K562 (cell line): ENCODE data around the gene TBC1D9. TPM values are rescaled to one million over a fixed set of nuclear protein-coding genes. Genes with fewer than 3 reads are reported as not detected.

ENCODE experiments used
- ATAC-seq: fragments of 200-7000 bp; cut with Tn5 transposase; 3 replicates; pipeline ENCODE4 v1.9.1; 2020; ENCODE audit warnings: moderate library complexity
- BruUV-seq: library from RNA; stranded (reverse); fragments of 400-500 nt; replicated peaks from 2 replicates; lab custom pipeline; 2021; lab: Mats Ljungman, UMichigan
- CTCF ChIA-PET: fragments of 300-600 bp; formaldehyde crosslinking; extraction: SDS; loops from one replicate; lab custom pipeline; 2021; ENCODE audit warnings: low intra/inter-chr PET ratio; lab: Yijun Ruan, JAX
- POLR2A ChIA-PET: fragments of 300-600, 350-650 bp; sonication (Branson Sonifier 250); formaldehyde crosslinking; extraction: SDS; loops from one replicate; lab custom pipeline; 2021; ENCODE audit warnings: antibody characterized with exemption, inconsistent platforms; lab: Yijun Ruan, JAX
- DNase-seq, 4 experiments: peaks; one replicate each; pipeline versions ENCODE4 v3.0.0 to v3.0.0-alpha.2; 2011 to 2018; ENCODE audit warnings: low spot score in 3 of 4, mixed read lengths in 3 of 4; ENCODE audit errors: extremely low read depth in 1 of 4
- FAIRE-seq: peaks from 2 replicates; lab custom pipeline; 2011; peaks lifted over from hg19 to GRCh38; lab: Jason Lieb, UNC
- H2AFZ ChIP-seq: 2 replicates; pipeline ENCODE4 v1.6.0; 2011; ENCODE audit warnings: low read depth, low read length, control low read depth, inconsistent platforms
- H3K27ac ChIP-seq: fragments of 200-600 bp; 3 replicates; pipeline ENCODE4 v1.8.0; 2011; ENCODE audit warnings: low read depth, mild to moderate bottlenecking, control low read depth, inconsistent platforms, low read length, moderate library complexity, mixed read lengths; ENCODE audit errors: extremely low read depth
- H3K27me3 ChIP-seq, 2 experiments: fragments of 300-600 bp in 1 of 2; 2 replicates in 1 of 2; 3 replicates in 1 of 2; pipeline versions ENCODE4 v1.6.0 to v1.8.0; 2011; ENCODE audit warnings: inconsistent platforms in 2 of 2, low read length in 2 of 2, mild to moderate bottlenecking in 1 of 2, mixed read lengths in 1 of 2, moderate library complexity in 1 of 2; ENCODE audit not compliant: control insufficient read depth in 2 of 2, insufficient read depth in 2 of 2
- H3K36me3 ChIP-seq: fragments of 300-600 bp; 3 replicates; pipeline ENCODE4 v1.8.0; 2011; ENCODE audit warnings: mild to moderate bottlenecking, low read length, inconsistent platforms; ENCODE audit not compliant: control insufficient read depth, insufficient read depth
- H3K4me1 ChIP-seq, 2 experiments: fragments of 200-600 bp in 1 of 2; replicated peaks in 1 of 2; 2 replicates in 1 of 2; 3 replicates in 1 of 2; pipeline versions ENCODE4 v1.5.1 to v1.8.0; 2011; ENCODE audit warnings: inconsistent platforms in 2 of 2, low read length in 2 of 2, mild to moderate bottlenecking in 1 of 2, mixed read lengths in 1 of 2, moderate library complexity in 1 of 2; ENCODE audit not compliant: control insufficient read depth in 2 of 2, insufficient read depth in 2 of 2
- H3K4me2 ChIP-seq: 2 replicates; pipeline ENCODE4 v1.6.1; 2011; ENCODE audit warnings: low read length, control low read depth, inconsistent platforms, mixed read lengths; ENCODE audit not compliant: insufficient read depth
- H3K4me3 ChIP-seq: fragments of 200-600 bp; sonication (generic), shearing (Covaris generic); 2 replicates; pipeline ENCODE4 v1.5.1; 2016; ENCODE audit warnings: control low read depth, inconsistent platforms
- H3K79me2 ChIP-seq: fragments of 200-600 bp; 3 replicates; pipeline ENCODE4 v1.8.0; 2011; ENCODE audit warnings: low read length, inconsistent platforms; ENCODE audit not compliant: control insufficient read depth, insufficient read depth
- H3K9ac ChIP-seq, 2 experiments: 2 replicates each; pipeline versions ENCODE4 v1.6.0 to v1.6.1; 2011; ENCODE audit warnings: low read depth in 2 of 2, low read length in 2 of 2, control low read depth in 1 of 2, inconsistent platforms in 1 of 2, mild to moderate bottlenecking in 1 of 2, mixed read lengths in 1 of 2; ENCODE audit not compliant: insufficient read depth in 1 of 2
- H3K9me1 ChIP-seq: one replicate; pipeline ENCODE4 v1.6.0; 2011; ENCODE audit warnings: inconsistent platforms, mild to moderate bottlenecking, low read length, moderate library complexity; ENCODE audit not compliant: control insufficient read depth, insufficient read depth
- H3K9me3 ChIP-seq: replicated peaks from 2 replicates; pipeline ENCODE4 v1.5.1; 2011; ENCODE audit warnings: low read depth, low read length, inconsistent platforms; ENCODE audit not compliant: control insufficient read depth, insufficient read depth
- H4K20me1 ChIP-seq: replicated peaks from 2 replicates; pipeline ENCODE4 v1.6.1; 2011; ENCODE audit warnings: low read length, inconsistent platforms, mixed read lengths; ENCODE audit not compliant: control insufficient read depth, insufficient read depth
- BRF1 ChIP-seq: IDR thresholded peaks from 3 replicates; pipeline ENCODE4 v1.6.1; 2011; ENCODE audit warnings: borderline replicate concordance, mild to moderate bottlenecking; ENCODE audit not compliant: insufficient read length; ENCODE audit errors: extremely low read depth
- DNMT1 ChIP-seq: fragments of 450-650 bp; IDR thresholded peaks from 2 replicates; pipeline ENCODE4 v1.6.1; 2016; ENCODE audit warnings: antibody characterized with exemption, mild to moderate bottlenecking
- ELF4 ChIP-seq: fragments of 450-650 bp; formaldehyde crosslinking; IDR thresholded peaks from 2 replicates; pipeline ENCODE4 v1.4.0; 2022; ENCODE audit warnings: missing genetic modification characterization
- GATAD2A ChIP-seq: fragments of 450-650 bp; IDR thresholded peaks from 2 replicates; pipeline ENCODE4 v1.6.1; 2017
- HDAC6 ChIP-seq: IDR thresholded peaks from 2 replicates; pipeline ENCODE4 v1.6.1; 2012; ENCODE audit warnings: low read depth, mild to moderate bottlenecking, control low read depth, inconsistent platforms, low read length, moderate library complexity
- HMGXB4 ChIP-seq: sonication (generic); formaldehyde crosslinking; IDR thresholded peaks from 2 replicates; pipeline ENCODE4 v1.8.1; 2023; ENCODE audit warnings: mild to moderate bottlenecking, missing genetic modification reagents
- MAZ ChIP-seq, 2 experiments: fragments of 450-650 bp in 1 of 2; sonication (generic) in 1 of 2; formaldehyde crosslinking; IDR thresholded peaks in 1 of 2; conservative IDR thresholded peaks in 1 of 2; 2 replicates each; pipeline versions ENCODE4 v1.4.0 to v1.5.0; 2020; ENCODE audit warnings: mild to moderate bottlenecking in 1 of 2, missing genetic modification reagents in 1 of 2
- MBD1 ChIP-seq: fragments of 250-450 bp; sonication (Bioruptor Pico); IDR thresholded peaks from 2 replicates; pipeline ENCODE4 v1.8.0; 2022; ENCODE audit warnings: inconsistent platforms
- MYNN ChIP-seq, 2 experiments: sonication (generic); formaldehyde crosslinking in 1 of 2; IDR thresholded peaks; 2 replicates each; pipeline versions ENCODE4 v1.5.0 to v1.6.1; 2016 to 2020; ENCODE audit warnings: antibody characterized with exemption in 1 of 2, missing genetic modification reagents in 1 of 2
- NELFE ChIP-seq: IDR thresholded peaks from 2 replicates; pipeline ENCODE4 v1.6.1; 2011; ENCODE audit warnings: mild to moderate bottlenecking; ENCODE audit not compliant: insufficient read depth, insufficient read length
- NR3C1 ChIP-seq: sonication (generic); formaldehyde crosslinking; IDR thresholded peaks from 2 replicates; pipeline ENCODE4 v1.8.1; 2022; ENCODE audit warnings: missing genetic modification reagents
- POU5F1 ChIP-seq: fragments of 150-350 bp; IDR thresholded peaks from 2 replicates; pipeline ENCODE4 v1.6.1; 2014; ENCODE audit warnings: borderline replicate concordance, low read length, low read depth, mild to moderate bottlenecking; ENCODE audit not compliant: partially characterized antibody
- PURB ChIP-seq: sonication (generic); formaldehyde crosslinking; IDR thresholded peaks from 2 replicates; pipeline ENCODE4 v1.9.0; 2021; ENCODE audit warnings: low read depth, mild to moderate bottlenecking, missing genetic modification reagents
- RNF219 ChIP-seq: fragments of 250-450 bp; sonication (Bioruptor Pico); IDR thresholded peaks from 2 replicates; pipeline ENCODE4 v1.5.0; 2022; ENCODE audit warnings: mild to moderate bottlenecking
- SREBF2 ChIP-seq: sonication (generic); formaldehyde crosslinking; IDR thresholded peaks from 2 replicates; pipeline ENCODE4 v1.4.0; 2020; ENCODE audit warnings: mild to moderate bottlenecking, missing genetic modification reagents
- ZNF511 ChIP-seq: sonication (generic); formaldehyde crosslinking; IDR thresholded peaks from 2 replicates; pipeline ENCODE4 v1.8.0; 2022; ENCODE audit warnings: mild to moderate bottlenecking, missing genetic modification reagents
- ZNF583 ChIP-seq: fragments of 250-450 bp; sonication (Bioruptor Pico); IDR thresholded peaks from 2 replicates; pipeline ENCODE4 v1.4.0; 2020
- WGBS: fragments of 100-300 bp; shearing (Covaris generic); methylation state at CpG from one replicate; pipeline ENCODE4 v1.1.6; 2016; ENCODE audit warnings: low coverage, mixed read lengths; ENCODE audit not compliant: insufficient coverage; ENCODE audit errors: missing lambda C conversion rate; 5-methylcytosine and 5-hydroxymethylcytosine counted together
- in situ Hi-C: fragments of 300-500 bp; cut with MboI; formaldehyde crosslinking; loops from 4 replicates; pipeline ENCODE4 v1.15.0; 2018; ENCODE audit warnings: inconsistent platforms, mixed read lengths
- intact Hi-C: fragments of 100-400 bp; cut with micrococcal nuclease; formaldehyde crosslinking; loops from 2 replicates; pipeline ENCODE4 v1.14.2; 2022
- polyA plus RNA-seq, 8 experiments: library from polyadenylated mRNA; depleted of rRNA in 4 of 8; stranded (reverse) in 5 of 8; unstranded in 3 of 8; fragments of >200 nt; fragmentation: Nextera tagmentation in 2 of 8; fragmentation: Illumina TruSeq in 1 of 8; extraction: Ambion mirVana in 2 of 8; extraction: Trizol in 1 of 8; gene quantifications; 2 replicates each; pipeline versions ENCODE4 v1.2.1 to v1.2.3, GENCODE V29; 2011 to 2014; ENCODE audit warnings: inconsistent platforms in 1 of 8, missing spikeins in 1 of 8
- total RNA-seq, 7 experiments: library from RNA; depleted of rRNA in 6 of 7; stranded (reverse); fragments of >200 nt in 6 of 7; fragmentation: Illumina TruSeq in 2 of 7; extraction: Trizol in 2 of 7; gene quantifications; 2 replicates each; pipeline versions ENCODE4 v1.2.1 to v1.2.3, GENCODE V29; 2011 to 2021; ENCODE audit warnings: low replicate concordance in 1 of 7

Gene TBC1D9
- total and polyA plus RNA-seq, 9 of the 15 experiments (the other 6 are each of a cell fraction or from before 2014, with no cell fraction given), result 0.13 TPM; not detected in 8

GRCh38 chr4:140762202-140762601, 6.0 kb upstream of the TBC1D9 start (continued):
- TF ChIP-seq MBD1 (CRISPR knock-in tag), result no peak
- no peak for TF ChIP-seq ZNF583 (CRISPR knock-in tag)
- no peak for TF ChIP-seq PURB (CRISPR knock-in tag)
- TF ChIP-seq NR3C1 (CRISPR knock-in tag), result no peak
- no peak for TF ChIP-seq HMGXB4 (CRISPR knock-in tag)
- no peak for TF ChIP-seq POU5F1
- TF ChIP-seq SREBF2 (CRISPR knock-in tag), result no peak

- in situ Hi-C loops, result no loop called here
- Histone ChIP-seq H4K20me1 (no peaks in the 10 kb centered on the region), H3K9me3 (no peaks in the 10 kb centered on the region), H3K79me2 (no peaks in the 10 kb centered on the region), H3K9ac (no peak overlapping the region), H3K4me3 (no peak overlapping the region), H3K9me1 (no peaks in the 10 kb centered on the region), H3K27me3 (peaks cover 0 to 24% of the 10 kb centered on the region in 2 experiments; a peak in 2 of 5 replicates)
- CTCF ChIA-PET, result no interaction called here
- POLR2A ChIA-PET, result no interaction called here
- no peak for FAIRE-seq
- intact Hi-C loops, result no loop called here
- 8% methylated on average over 1 of the region's 3 CpGs for WGBS
- TF ChIP-seq NELFE, result no peak
- no peak for TF ChIP-seq MYNN (IDR thresholded peaks at IDR 0.05)
- no peak for TF ChIP-seq MYNN (CRISPR knock-in tag; IDR thresholded peaks at IDR 0.05)
- no peak for TF ChIP-seq DNMT1
- TF ChIP-seq RNF219, result no peak
- TF ChIP-seq BRF1, result no peak
- no peak for TF ChIP-seq MAZ (CRISPR knock-in tag; conservative IDR thresholded peaks at IDR 0.05 in 1 of 2, IDR thresholded peaks at IDR 0.05 in 1 of 2)
- no peak for TF ChIP-seq HDAC6
- TF ChIP-seq ELF4 (CRISPR knock-in tag), result no peak
- TF ChIP-seq GATAD2A, result no peak
- TF ChIP-seq ZNF511 (CRISPR knock-in tag), result no peak
- TF ChIP-seq, all 486 proteins: peak for 0
- DNase-seq (no peak), ATAC-seq (no peak)
- BruUV-seq, result no TSS peak
- Histone ChIP-seq H3K36me3 (no peaks in the 10 kb centered on the region), H2AFZ (no peak overlapping the region), H3K4me2 (no peak overlapping the region), H3K27ac (no peak overlapping the region), H3K4me1 (peaks cover 0 to 12% of the 10 kb centered on the region in 2 experiments; a peak in 1 of 5 replicates)
Measured at GRCh38 chr4:140757232-140757630, 1.0 kb upstream of the TBC1D9 start.
